Inferior parietal cortex (tissue), 1 donor: ENCODE measurements around the gene ADAM21.
"Not testable (repeated sequence)": the region's sequence is repeated elsewhere in the genome, so short reads cannot be mapped to it uniquely, and the experiment has no call there.

Experiments
- DNase-seq: peaks from one replicate; pipeline ENCODE4 v3.0.0-alpha.2; 2016; ENCODE audit errors: extremely low spot score

Gene ADAM21

GRCh38 chr14:70477356-70478105, 25.6 kb downstream of the ADAM21 start:
- not testable (repeated sequence) for DNase-seq

- DNase-seq: no peak
Measured at GRCh38 chr14:70489579-70490200, 37.7 kb downstream of the ADAM21 start.

- no peak for DNase-seq
Measured at GRCh38 chr14:70498191-70498590, 46.2 kb downstream of the ADAM21 start.
